Esophagus muscularis mucosa (tissue), 3 donors: ENCODE measurements around the gene ELFN1.

Experiments
- POLR2A ChIP-seq: fragments of 450-650 bp; IDR thresholded peaks from one replicate; pipeline ENCODE4 v1.6.1; 2017; ENCODE audit warnings: antibody characterized with exemption, moderate library complexity, mild to moderate bottlenecking, low read depth
- POLR2AphosphoS5 ChIP-seq, 2 donors: sonication (generic); formaldehyde crosslinking; IDR thresholded peaks; one replicate each; pipeline ENCODE4 v1.6.1; 2017; ENCODE audit warnings: antibody characterized with exemption in 2 of 2
- TF ChIP-seq, protein P1 (sequence below), 3 experiments: fragments of 200-600 bp in 2 of 3; fragments of 450-650 bp in 1 of 3; sonication (generic) in 2 of 3; IDR thresholded peaks; one replicate each; pipeline ENCODE4 v1.5.1; 2017 to 2019; ENCODE audit warnings: antibody characterized with exemption in 3 of 3, mild to moderate bottlenecking in 2 of 3, moderate library complexity in 1 of 3

DNA sequence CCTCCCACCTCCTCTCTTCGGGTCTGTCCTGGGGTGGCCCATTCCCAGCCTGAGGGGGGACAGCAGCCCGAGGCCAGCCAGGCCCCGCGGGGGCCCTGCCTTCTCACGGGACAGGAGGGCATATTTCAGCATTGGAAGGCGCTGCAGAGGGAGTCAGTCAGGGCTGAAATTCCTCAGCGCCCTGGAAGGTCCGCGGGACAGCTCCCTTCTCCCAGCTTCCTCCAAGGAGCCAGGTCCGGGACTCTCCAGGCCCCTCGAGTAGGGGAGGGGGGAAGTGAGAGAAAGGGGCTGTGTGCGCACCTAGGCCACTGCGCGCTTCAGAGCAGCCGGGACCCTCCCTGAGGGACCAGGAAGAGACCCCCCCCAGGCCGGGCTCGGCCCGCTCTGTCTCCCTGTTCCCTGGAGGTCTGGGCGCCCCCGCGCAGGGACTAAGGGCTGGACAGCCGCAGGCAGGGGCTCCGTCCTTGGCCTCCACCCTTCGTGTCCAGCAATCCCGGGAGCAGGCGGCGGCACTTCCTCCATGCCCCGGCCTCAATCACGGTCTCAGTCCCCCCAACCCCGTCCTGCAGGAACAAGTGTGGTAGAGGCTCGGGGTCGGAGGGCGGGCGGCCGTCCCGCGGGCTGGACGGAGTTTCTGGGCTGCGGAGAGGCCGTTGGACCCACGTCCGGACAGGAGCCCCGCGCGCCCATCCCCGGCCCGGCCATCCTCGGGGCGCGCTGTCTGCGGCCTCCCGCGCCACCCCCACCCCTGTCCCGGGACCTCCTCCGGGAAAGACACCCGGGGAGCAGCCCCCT, 6.0 kb upstream of the ELFN1 start:
- TF ChIP-seq, protein P1, sequence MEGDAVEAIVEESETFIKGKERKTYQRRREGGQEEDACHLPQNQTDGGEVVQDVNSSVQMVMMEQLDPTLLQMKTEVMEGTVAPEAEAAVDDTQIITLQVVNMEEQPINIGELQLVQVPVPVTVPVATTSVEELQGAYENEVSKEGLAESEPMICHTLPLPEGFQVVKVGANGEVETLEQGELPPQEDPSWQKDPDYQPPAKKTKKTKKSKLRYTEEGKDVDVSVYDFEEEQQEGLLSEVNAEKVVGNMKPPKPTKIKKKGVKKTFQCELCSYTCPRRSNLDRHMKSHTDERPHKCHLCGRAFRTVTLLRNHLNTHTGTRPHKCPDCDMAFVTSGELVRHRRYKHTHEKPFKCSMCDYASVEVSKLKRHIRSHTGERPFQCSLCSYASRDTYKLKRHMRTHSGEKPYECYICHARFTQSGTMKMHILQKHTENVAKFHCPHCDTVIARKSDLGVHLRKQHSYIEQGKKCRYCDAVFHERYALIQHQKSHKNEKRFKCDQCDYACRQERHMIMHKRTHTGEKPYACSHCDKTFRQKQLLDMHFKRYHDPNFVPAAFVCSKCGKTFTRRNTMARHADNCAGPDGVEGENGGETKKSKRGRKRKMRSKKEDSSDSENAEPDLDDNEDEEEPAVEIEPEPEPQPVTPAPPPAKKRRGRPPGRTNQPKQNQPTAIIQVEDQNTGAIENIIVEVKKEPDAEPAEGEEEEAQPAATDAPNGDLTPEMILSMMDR (IDR thresholded peaks at IDR 0.05), result no peak
- no peak for TF ChIP-seq POLR2A
- no peak for TF ChIP-seq POLR2AphosphoS5 (IDR thresholded peaks at IDR 0.05)
